H7 (cell line): Measurements from ENCODE around the gene ARSI. TPM values are rescaled to one million over a fixed set of nuclear protein-coding genes. Genes with fewer than 3 reads are reported as not detected.

ENCODE experiments used
- DNase-seq: peaks from one replicate; pipeline ENCODE4 v3.0.0; 2012
- H3K27me3 ChIP-seq: 2 replicates; pipeline ENCODE4 v1.6.0; 2011; ENCODE audit warnings: mild to moderate bottlenecking, low read length; ENCODE audit not compliant: control insufficient read depth, insufficient read depth
- H3K36me3 ChIP-seq: replicated peaks from 2 replicates; pipeline ENCODE4 v1.5.1; 2011; ENCODE audit warnings: low read length; ENCODE audit not compliant: control insufficient read depth, insufficient read depth
- H3K4me3 ChIP-seq: 2 replicates; pipeline ENCODE4 v1.5.1; 2011; ENCODE audit warnings: low read depth, mild to moderate bottlenecking, control low read depth, low read length, moderate library complexity; ENCODE audit not compliant: insufficient read depth
- total RNA-seq: library from RNA; depleted of rRNA; stranded (reverse); fragments of >200 nt; shearing (Covaris generic); gene quantifications from 2 replicates; pipeline ENCODE4 v1.2.3, GENCODE V29; 2014

ARSI gene
- total RNA-seq, 1 experiment from 2014 or later: 3.6 TPM

GRCh38 chr5:150319484-150319790 is 16.7 kb upstream of the ARSI start:
- Histone ChIP-seq H3K4me3 (no peak overlapping the region), H3K36me3 (no peaks in the 10 kb centered on the region), H3K27me3 (no peaks in the 10 kb centered on the region)
- no peak for DNase-seq

GRCh38 chr5:150318613-150319483 is 16.1 kb upstream of the ARSI start:
- H3K36me3 ChIP-seq: no peaks in the 10 kb centered on the region
- no peaks in the 10 kb centered on the region for H3K27me3 ChIP-seq
- no peak overlapping the region for H3K4me3 ChIP-seq
- no peak for DNase-seq

GRCh38 chr5:150317048-150318003 is 14.6 kb upstream of the ARSI start:
- no peak for DNase-seq
- H3K4me3 ChIP-seq: no peak overlapping the region
- no peaks in the 10 kb centered on the region for H3K36me3 ChIP-seq
- H3K27me3 ChIP-seq: no peaks in the 10 kb centered on the region

GRCh38 chr5:150316320-150316719 is 13.6 kb upstream of the ARSI start:
- H3K27me3 ChIP-seq: no peaks in the 10 kb centered on the region
- no peak overlapping the region for H3K4me3 ChIP-seq
- no peak for DNase-seq
- H3K36me3 ChIP-seq: no peaks in the 10 kb centered on the region

- H3K4me3 ChIP-seq: no peak overlapping the region
- no peaks in the 10 kb centered on the region for H3K36me3 ChIP-seq
- no peaks in the 10 kb centered on the region for H3K27me3 ChIP-seq
- no peak for DNase-seq
Measured at GRCh38 chr5:150315245-150315644, 12.5 kb upstream of the ARSI start.

GRCh38 chr5:150313921-150314716 is 11.4 kb upstream of the ARSI start:
- Histone ChIP-seq H3K4me3 (no peak overlapping the region), H3K27me3 (no peaks in the 10 kb centered on the region), H3K36me3 (no peaks in the 10 kb centered on the region)
- DNase-seq: no peak

GRCh38 chr5:150313501-150313900 is 10.8 kb upstream of the ARSI start:
- no peak for DNase-seq
- H3K4me3 ChIP-seq: no peak overlapping the region
- H3K36me3 ChIP-seq: no peaks in the 10 kb centered on the region
- H3K27me3 ChIP-seq: no peaks in the 10 kb centered on the region

- H3K27me3 ChIP-seq: no peaks in the 10 kb centered on the region
- no peak overlapping the region for H3K4me3 ChIP-seq
- no peaks in the 10 kb centered on the region for H3K36me3 ChIP-seq
Measured at GRCh38 chr5:150312518-150312917, 9.8 kb upstream of the ARSI start.

GRCh38 chr5:150311015-150311692 is 8.4 kb upstream of the ARSI start:
- peak; percentile 70 for DNase-seq
- H3K4me3 ChIP-seq: no peak overlapping the region
- no peaks in the 10 kb centered on the region for H3K27me3 ChIP-seq
- no peaks in the 10 kb centered on the region for H3K36me3 ChIP-seq

More at GRCh38 chr5:150312518-150312917, 9.8 kb upstream of the ARSI start:
- DNase-seq: no peak

- Histone ChIP-seq H3K27me3 (no peaks in the 10 kb centered on the region), H3K4me3 (no peak overlapping the region), H3K36me3 (no peaks in the 10 kb centered on the region)
- no peak for DNase-seq
Measured at GRCh38 chr5:150310246-150310645, 7.5 kb upstream of the ARSI start.

- H3K27me3 ChIP-seq: no peaks in the 10 kb centered on the region
- no peaks in the 10 kb centered on the region for H3K36me3 ChIP-seq
- no peak overlapping the region for H3K4me3 ChIP-seq
- no peak for DNase-seq
Measured at GRCh38 chr5:150309886-150310239, 7.2 kb upstream of the ARSI start.

GRCh38 chr5:150309101-150309885 is 6.6 kb upstream of the ARSI start:
- no peaks in the 10 kb centered on the region for H3K27me3 ChIP-seq
- no peak for DNase-seq
- no peak overlapping the region for H3K4me3 ChIP-seq
- no peaks in the 10 kb centered on the region for H3K36me3 ChIP-seq

GRCh38 chr5:150307617-150308426 is 5.1 kb upstream of the ARSI start:
- no peak for DNase-seq
- Histone ChIP-seq H3K4me3 (no peak overlapping the region), H3K36me3 (no peaks in the 10 kb centered on the region), H3K27me3 (no peaks in the 10 kb centered on the region)
